ENCODE results near the gene TMEM244. TPM values are rescaled to one million over a fixed set of nuclear protein-coding genes. Genes with fewer than 3 reads are reported as not detected.
"Not testable (repeated sequence)": the region's sequence is repeated elsewhere in the genome, so short reads cannot be mapped to it uniquely, and the experiment has no call there.

The TMEM244 gene
- total RNA-seq, 1 donor from 2014 or later, result 0.83 TPM

- DNase-seq (ENCODE audit: low read depth), result no peak
Measured at GRCh38 chr6:129817332-129817731, 43.8 kb downstream of the TMEM244 start.

GRCh38 chr6:129812145-129812777 is 48.9 kb downstream of the TMEM244 start:
- DNase-seq (ENCODE audit: low read depth), result no peak

GRCh38 chr6:129807141-129807540 is 54.0 kb downstream of the TMEM244 start:
- DNase-seq (ENCODE audit: low read depth), result not testable (repeated sequence)

GRCh38 chr6:129802920-129803319 is 58.2 kb downstream of the TMEM244 start:
- DNase-seq (ENCODE audit: low read depth), result not testable (repeated sequence)

DNA sequence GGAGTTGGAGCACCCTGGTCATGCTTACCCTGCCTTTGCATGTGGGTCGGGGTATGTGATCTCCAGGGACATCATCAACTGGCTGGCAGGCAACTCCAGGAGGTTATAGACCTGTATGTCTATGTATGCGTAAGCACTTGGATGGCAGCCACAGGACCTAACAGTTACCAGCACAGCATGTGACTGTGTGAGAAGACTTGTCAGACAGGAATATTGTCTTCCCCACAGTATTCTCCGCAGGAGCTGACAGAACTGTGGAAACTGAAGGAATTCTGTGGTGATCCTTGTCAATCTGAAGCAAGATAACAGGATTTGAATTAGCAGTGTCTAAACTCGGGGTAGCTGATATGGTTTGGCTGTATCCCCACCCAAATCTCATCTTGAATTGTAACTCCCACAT is 59.2 kb downstream of the TMEM244 start:
- no peak for DNase-seq (ENCODE audit: low read depth)

GRCh38 chr6:129795261-129795660 is 65.9 kb downstream of the TMEM244 start:
- peak; percentile 86 for DNase-seq (ENCODE audit: low read depth)

GRCh38 chr6:129793447-129793846 is 67.7 kb downstream of the TMEM244 start:
- no peak for DNase-seq (ENCODE audit: low read depth)

DNA sequence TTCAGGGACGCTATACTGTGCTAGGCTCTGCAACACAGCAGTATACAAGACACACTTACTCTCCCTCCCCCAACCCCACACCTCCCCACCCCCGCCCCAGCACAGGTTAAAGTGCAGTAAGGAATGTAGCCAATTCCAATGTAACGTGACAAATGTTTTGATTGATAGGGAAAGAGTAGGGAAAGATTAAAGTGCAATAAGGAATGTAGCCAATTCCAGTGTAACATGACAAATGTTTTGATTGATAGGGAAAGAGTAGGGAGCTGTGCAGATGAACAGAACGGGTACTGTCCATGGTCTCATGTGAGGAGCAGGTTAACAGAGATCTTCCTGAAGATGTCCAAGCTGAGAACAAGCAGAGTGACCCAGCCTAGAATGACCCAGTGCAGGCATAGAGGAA is 69.1 kb downstream of the TMEM244 start:
- DNase-seq (ENCODE audit: low read depth), result no peak

DNA sequence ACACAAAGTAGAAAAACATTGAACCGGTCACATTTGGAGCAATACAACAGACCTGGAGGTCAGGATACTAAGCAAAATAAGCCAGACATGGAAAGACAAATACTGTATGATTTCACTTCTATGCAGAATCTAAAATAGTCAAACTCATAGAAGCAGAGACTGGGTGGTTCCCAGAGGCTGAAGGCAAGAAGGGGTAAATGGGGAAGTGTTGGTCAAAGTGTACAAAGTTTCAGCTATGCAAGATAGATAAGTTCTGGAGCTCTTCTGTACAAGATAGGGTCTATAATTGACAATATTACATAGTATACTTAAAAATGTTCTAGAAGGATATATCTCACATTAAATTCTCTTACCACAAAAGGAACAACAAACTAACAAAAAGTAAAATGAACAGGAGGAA is 70.3 kb downstream of the TMEM244 start:
- DNase-seq (ENCODE audit: low read depth), result no peak

- no peak for DNase-seq (ENCODE audit: low read depth)
Measured at GRCh38 chr6:129789974-129790373, 71.1 kb downstream of the TMEM244 start.

DNA sequence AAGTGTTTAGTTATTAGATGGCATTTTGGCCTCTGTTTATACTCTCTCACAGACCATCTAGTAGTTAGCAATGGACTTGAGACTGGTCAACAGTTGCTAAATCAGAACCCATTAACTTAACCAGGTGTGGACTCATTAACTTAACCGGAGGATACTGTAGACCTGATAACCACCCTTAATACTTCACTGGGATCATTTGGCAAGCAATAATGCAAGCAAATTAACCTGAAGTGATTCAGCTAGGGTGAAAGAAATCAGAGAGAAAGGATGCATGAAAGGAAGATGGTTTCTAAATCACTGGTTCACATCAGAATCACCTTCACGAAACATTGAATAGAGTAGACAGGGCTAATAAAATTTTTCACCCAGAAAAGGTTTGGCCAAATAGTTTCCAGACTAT is 73.3 kb downstream of the TMEM244 start:
- DNase-seq (ENCODE audit: low read depth), result no peak

- no peak for DNase-seq (ENCODE audit: low read depth)
Measured at GRCh38 chr6:129786548-129786947, 74.6 kb downstream of the TMEM244 start.

GRCh38 chr6:129785756-129786135 is 75.4 kb downstream of the TMEM244 start:
- peak; percentile 54 for DNase-seq (ENCODE audit: low read depth)

DNA sequence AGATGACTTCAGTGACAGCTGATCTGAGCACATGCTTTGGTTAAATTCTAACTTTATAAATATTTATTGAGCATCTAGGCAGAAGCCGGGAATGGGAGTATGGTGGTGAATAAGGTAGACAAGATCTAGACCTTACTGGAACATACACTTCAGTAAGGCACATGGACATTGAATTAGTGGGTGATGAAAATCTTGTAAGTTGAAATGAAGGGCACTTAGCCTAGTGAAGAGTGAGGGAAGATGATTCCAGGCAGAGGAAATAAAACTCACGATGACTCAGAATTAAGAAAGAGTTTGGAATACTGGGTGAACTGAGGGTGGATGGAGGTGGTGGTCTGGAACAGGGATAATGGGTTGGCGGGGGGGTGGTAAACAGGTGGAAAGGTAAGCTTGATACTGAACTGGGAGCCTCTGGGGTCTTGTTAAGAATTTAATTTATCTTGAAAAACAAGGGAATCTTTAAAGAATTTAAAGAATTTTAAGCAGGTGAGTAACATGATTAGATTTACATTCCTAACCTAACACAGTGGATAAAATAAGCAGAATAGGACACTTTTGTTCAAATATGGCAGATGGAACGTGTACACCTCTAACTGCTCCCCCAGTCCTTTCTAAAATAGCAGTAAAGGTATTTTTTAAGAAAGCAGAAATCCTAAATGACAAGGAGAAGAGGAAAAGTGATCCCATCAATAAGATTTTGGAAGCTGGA is 75.9 kb downstream of the TMEM244 start:
- DNase-seq (ENCODE audit: low read depth), result peak; percentile 23

Other genes starting within 250 kb of the TMEM244 start
- gene ARHGAP18, start 151.1 kb downstream of the TMEM244 start, total RNA-seq, result 17.1 and 18.4 TPM in 2 replicates
- 6.5 and 13.8 TPM in 2 replicates for gene L3MBTL3, start 157.3 kb upstream of the TMEM244 start, total RNA-seq